Fibroblast of the aortic adventitia (primary cell): ENCODE measurements around the gene PRRX2. TPM values are rescaled to one million over a fixed set of nuclear protein-coding genes. Genes with fewer than 3 reads are reported as not detected.
"Not testable (repeated sequence)": the region's sequence is repeated elsewhere in the genome, so short reads cannot be mapped to it uniquely, and the experiment has no call there.

Experiments
- DNase-seq: peaks from one replicate; pipeline ENCODE4 v3.0.0-alpha.2; 2010; ENCODE audit warnings: low read depth
- H3K4me3 ChIP-seq: 2 replicates; pipeline ENCODE4 v1.5.1; 2011; ENCODE audit warnings: low read depth, mild to moderate bottlenecking, control low read depth, low read length, moderate library complexity
- total RNA-seq: library from RNA; depleted of rRNA; stranded (reverse); fragments of >200 nt; gene quantifications from 2 replicates; pipeline ENCODE4 v1.2.3, GENCODE V29; 2012; ENCODE audit warnings: low replicate concordance
- TF ChIP-seq, protein P1 (sequence below): IDR thresholded peaks from 2 replicates; pipeline ENCODE4 v1.5.1; 2011; ENCODE audit warnings: mild to moderate bottlenecking, low read length, control low read depth, inconsistent platforms; ENCODE audit not compliant: insufficient read depth

Gene PRRX2
- total RNA-seq, 1 donor: 36.1 TPM

DNA sequence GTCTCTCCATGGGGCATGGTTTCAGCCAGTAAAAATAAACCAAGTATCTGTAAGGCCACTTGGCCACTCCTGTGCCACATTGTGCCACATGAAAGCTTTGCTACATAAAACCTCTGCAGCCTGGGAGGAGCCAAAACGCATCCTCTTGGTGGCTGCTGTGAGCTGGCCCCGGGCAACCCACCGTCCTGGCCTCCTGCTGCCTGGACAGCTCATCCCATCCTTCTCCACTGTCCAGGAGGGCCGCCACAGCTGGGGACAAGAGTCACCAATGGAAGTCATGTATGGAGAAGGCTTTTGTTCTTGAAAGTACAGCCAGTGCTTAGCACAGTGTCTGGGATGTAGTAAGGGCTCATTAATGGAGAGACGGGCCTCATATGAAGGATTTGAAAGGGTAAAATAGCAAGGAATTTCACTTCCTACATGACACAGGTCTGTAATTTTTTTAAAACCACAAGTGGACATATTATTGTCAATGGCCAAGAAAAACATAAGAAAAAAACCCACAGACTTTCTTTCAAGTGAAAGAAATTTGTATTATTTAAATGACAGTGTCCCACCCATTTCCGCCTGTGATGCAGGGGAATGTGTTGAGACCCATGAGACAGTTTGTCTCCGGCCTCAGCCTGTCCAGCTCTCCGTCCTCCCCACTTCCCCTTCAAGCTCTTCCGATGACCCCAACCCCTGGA lies 80.8 kb downstream of the PRRX2 start:
- no peak overlapping the region for H3K4me3 ChIP-seq
- DNase-seq: peak; percentile 17
- TF ChIP-seq, protein P1, sequence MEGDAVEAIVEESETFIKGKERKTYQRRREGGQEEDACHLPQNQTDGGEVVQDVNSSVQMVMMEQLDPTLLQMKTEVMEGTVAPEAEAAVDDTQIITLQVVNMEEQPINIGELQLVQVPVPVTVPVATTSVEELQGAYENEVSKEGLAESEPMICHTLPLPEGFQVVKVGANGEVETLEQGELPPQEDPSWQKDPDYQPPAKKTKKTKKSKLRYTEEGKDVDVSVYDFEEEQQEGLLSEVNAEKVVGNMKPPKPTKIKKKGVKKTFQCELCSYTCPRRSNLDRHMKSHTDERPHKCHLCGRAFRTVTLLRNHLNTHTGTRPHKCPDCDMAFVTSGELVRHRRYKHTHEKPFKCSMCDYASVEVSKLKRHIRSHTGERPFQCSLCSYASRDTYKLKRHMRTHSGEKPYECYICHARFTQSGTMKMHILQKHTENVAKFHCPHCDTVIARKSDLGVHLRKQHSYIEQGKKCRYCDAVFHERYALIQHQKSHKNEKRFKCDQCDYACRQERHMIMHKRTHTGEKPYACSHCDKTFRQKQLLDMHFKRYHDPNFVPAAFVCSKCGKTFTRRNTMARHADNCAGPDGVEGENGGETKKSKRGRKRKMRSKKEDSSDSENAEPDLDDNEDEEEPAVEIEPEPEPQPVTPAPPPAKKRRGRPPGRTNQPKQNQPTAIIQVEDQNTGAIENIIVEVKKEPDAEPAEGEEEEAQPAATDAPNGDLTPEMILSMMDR: no peak

DNA sequence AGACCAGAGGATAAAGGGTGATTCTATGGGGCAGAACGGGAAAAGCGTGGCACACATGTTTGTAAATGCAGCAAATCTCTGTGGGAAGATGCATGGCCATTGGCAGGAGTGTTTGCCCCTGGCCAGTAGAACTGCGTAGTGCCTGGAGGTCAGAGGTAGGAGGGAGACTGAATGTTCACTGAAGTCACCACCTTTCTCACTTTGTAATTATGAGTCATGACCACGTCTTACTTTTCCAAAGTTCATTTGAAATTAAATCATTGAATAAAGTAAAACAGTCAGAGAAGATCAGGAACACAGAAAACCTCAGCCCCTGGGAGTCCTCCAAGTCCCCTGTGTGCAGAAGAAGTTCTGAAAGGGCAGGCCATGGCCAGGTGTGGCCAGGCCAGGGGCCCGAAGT lies 82.8 kb downstream of the PRRX2 start:
- no peak for DNase-seq
- no peak overlapping the region for H3K4me3 ChIP-seq
- TF ChIP-seq, protein P1: no peak

DNA sequence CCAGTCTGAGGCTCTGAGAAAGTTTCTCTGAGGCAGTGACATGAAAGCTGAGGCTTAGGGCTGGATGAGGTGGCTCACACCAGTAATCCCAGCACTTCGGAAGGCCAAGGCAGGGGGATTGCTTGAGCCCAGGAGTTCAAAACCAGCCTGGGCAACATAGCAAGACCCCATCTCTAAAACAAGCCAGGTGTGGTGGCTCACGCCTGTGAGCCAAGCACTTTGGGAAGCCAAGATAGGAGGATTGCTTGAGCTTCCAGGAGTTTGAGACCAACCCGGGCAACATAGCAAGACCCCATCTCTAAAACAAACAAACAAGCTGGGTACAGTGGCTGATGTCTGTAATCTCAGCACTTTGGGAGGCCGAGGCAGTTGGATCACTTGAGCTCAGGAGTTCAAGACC lies 83.6 kb downstream of the PRRX2 start:
- DNase-seq, H3K4me3 ChIP-seq: not testable (repeated sequence)

DNA sequence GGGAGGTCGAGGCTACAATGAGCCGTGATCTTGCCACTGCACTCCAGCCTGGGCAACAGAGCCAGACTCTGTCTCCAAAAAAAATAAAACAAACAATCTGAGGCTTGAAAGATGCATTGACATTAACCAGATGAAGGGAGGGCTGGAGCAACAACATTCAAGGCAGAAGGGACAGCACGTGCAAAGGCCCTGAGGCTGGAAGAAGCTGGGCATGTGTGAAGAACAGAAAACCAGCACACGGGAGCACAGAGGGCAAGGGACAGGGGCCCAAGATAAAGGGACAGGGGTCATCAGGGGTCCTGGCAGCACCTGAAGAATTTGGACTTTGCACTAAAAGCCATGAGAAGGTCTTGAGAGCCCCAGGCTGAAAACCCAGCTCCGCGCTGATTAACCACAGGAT lies 84.1 kb downstream of the PRRX2 start:
- no peak for DNase-seq
- no peak overlapping the region for H3K4me3 ChIP-seq
- TF ChIP-seq, protein P1: no peak

- TF ChIP-seq, protein P1: no peak
- DNase-seq: peak; percentile 31
- no peak overlapping the region for H3K4me3 ChIP-seq
Measured at GRCh38 chr9:129750013-129750638, 84.7 kb downstream of the PRRX2 start.

DNA sequence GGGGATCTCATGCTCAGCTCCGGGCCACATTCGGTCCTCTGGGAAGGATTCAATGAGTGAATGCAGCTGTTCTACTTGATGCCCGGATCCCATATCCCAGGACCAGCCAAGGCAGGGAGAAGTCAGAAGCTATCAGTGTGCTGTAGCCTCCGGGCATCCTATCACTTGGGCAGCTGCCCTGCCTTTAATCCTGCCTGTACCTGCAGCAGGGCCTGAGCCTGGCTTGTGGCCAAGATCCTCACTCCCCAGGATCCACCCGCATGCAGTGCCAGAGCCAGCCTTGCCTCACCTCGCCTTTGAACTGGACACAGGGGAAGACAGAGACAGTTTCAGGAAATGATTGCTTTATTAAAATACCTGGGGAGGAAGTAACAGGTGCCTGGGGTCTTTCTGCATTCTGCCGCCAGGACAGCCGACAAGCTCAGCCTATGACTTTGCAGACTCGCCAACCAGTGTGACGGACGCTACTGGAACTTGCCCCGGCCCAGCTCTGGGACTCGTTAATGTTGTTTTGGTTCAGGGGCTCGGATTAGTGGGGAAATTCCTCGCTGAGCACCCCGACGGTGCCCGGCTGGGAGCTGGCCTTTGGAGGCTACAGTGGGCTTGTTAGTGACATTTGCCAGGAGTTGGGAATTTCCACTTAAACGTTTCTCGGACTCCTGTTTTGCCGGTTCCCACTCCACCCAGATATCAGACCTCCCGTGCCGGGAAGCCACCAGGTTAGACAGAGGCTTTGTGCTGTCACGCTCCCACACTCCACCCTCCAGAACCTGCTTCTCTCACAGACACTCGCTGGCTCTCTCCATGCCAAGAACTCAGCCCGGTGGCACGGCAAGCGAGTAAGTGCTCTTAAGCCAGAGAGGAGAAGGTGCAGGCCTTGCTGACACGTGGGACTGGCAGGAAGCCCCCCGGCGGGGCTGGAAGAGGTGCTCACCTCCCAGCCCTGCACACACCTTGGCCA lies 86.7 kb downstream of the PRRX2 start:
- DNase-seq: peak; percentile 45
- peak overlapping the region; percentile 63 for H3K4me3 ChIP-seq
- TF ChIP-seq, protein P1: no peak
